Epithelial cell of esophagus (primary cell): ENCODE results near the gene SOX15.
"Not testable (repeated sequence)": the region's sequence is repeated elsewhere in the genome, so short reads cannot be mapped to it uniquely, and the experiment has no call there.

Experiments used
- DNase-seq: peaks from one replicate; pipeline ENCODE4 v3.0.0; 2010; ENCODE audit warnings: low read depth
- H3K4me3 ChIP-seq: 2 replicates; pipeline ENCODE4 v1.5.1; 2011; ENCODE audit warnings: mild to moderate bottlenecking, low read length, control low read depth
- CTCF ChIP-seq: IDR thresholded peaks from 2 replicates; pipeline ENCODE4 v1.5.1; 2011; ENCODE audit warnings: low read depth, mild to moderate bottlenecking, low read length, control low read depth, inconsistent platforms; ENCODE audit not compliant: insufficient read depth; ENCODE audit errors: missing control alignments

The SOX15 gene

GRCh38 chr17:7629939-7630571 is 40.2 kb upstream of the SOX15 start, which contains the start of gene SHBG:
Gene SHBG (plus strand): TSS chr17:7630135. CDS start chr17:7630173, 38 bp downstream.
- H3K4me3 ChIP-seq: no peak within 1 kb of the TSS
- no peak for DNase-seq
- TF ChIP-seq CTCF: no peak

- peak within 1 kb of the TSS; percentile 84 for H3K4me3 ChIP-seq
- no peak for TF ChIP-seq CTCF
- peak; percentile 92 for DNase-seq
Measured at GRCh38 chr17:7627250-7628121, 37.6 kb upstream of the SOX15 start, which contains the start of gene SAT2. Gene SAT2 (minus strand): TSS chr17:7627821. CDS start chr17:7627635, 186 bp downstream.

GRCh38 chr17:7626956-7627249 is 37.0 kb upstream of the SOX15 start:
- H3K4me3 ChIP-seq: peak overlapping the region; percentile 84
- DNase-seq: no peak
- TF ChIP-seq CTCF: no peak

GRCh38 chr17:7626307-7626706 is 36.4 kb upstream of the SOX15 start:
- no peak for DNase-seq
- no peak for TF ChIP-seq CTCF
- H3K4me3 ChIP-seq: peak overlapping the region; percentile 84

- not testable (repeated sequence) for DNase-seq, H3K4me3 ChIP-seq
Measured at GRCh38 chr17:7625749-7626148, 35.9 kb upstream of the SOX15 start.

- TF ChIP-seq CTCF: no peak
- DNase-seq: no peak
- no peak overlapping the region for H3K4me3 ChIP-seq
Measured at GRCh38 chr17:7623661-7624060, 33.8 kb upstream of the SOX15 start.

- H3K4me3 ChIP-seq: no peak overlapping the region
- DNase-seq: no peak
- no peak for TF ChIP-seq CTCF
Measured at GRCh38 chr17:7620835-7621234, 30.9 kb upstream of the SOX15 start.
